Embryonic facial prominence (tissue), 1 donor: ENCODE results near the gene MTRF1L.
"Not testable (repeated sequence)": the region's sequence is repeated elsewhere in the genome, so short reads cannot be mapped to it uniquely, and the experiment has no call there.

Experiments used
- DNase-seq: peaks from one replicate; pipeline ENCODE4 v3.0.0-alpha.2; 2016; ENCODE audit errors: extremely low spot score

Gene MTRF1L

GRCh38 chr6:152969688-152970418 is 32.7 kb downstream of the MTRF1L start:
- DNase-seq, result no peak

GRCh38 chr6:152966168-152966894 is 36.2 kb downstream of the MTRF1L start:
- DNase-seq, result not testable (repeated sequence)

GRCh38 chr6:152959333-152959732 is 43.2 kb downstream of the MTRF1L start:
- no peak for DNase-seq

GRCh38 chr6:152957796-152958195 is 44.7 kb downstream of the MTRF1L start:
- DNase-seq, result no peak

GRCh38 chr6:152954443-152954842 is 48.1 kb downstream of the MTRF1L start:
- no peak for DNase-seq

GRCh38 chr6:152952866-152953509 is 49.5 kb downstream of the MTRF1L start:
- DNase-seq, result no peak

- DNase-seq, result no peak
Measured at GRCh38 chr6:152952045-152952444, 50.5 kb downstream of the MTRF1L start.

GRCh38 chr6:152950240-152950639 is 52.3 kb downstream of the MTRF1L start:
- DNase-seq, result no peak

GRCh38 chr6:152948150-152948768 is 54.2 kb downstream of the MTRF1L start:
- peak; percentile 31 for DNase-seq

GRCh38 chr6:152946995-152947394 is 55.5 kb downstream of the MTRF1L start:
- no peak for DNase-seq

GRCh38 chr6:152946484-152946883 is 56.0 kb downstream of the MTRF1L start:
- DNase-seq, result no peak

GRCh38 chr6:152943260-152943897 is 59.1 kb downstream of the MTRF1L start:
- DNase-seq, result no peak

- no peak for DNase-seq
Measured at GRCh38 chr6:152942319-152942869, 60.1 kb downstream of the MTRF1L start.

GRCh38 chr6:152941746-152942145 is 60.8 kb downstream of the MTRF1L start:
- DNase-seq, result no peak
